Ishikawa (cell line): ENCODE measurements around the gene RAPGEF2.

Experiments
- CEBPB ChIP-seq: IDR thresholded peaks from 2 replicates; pipeline ENCODE4 v1.6.1; 2012
- CREB1 ChIP-seq: IDR thresholded peaks from 2 replicates; pipeline ENCODE4 v1.6.1; 2012; ENCODE audit warnings: low read depth
- EGR1 ChIP-seq: IDR thresholded peaks from 2 replicates; pipeline ENCODE4 v1.6.1; 2012
- EP300 ChIP-seq: IDR thresholded peaks from 2 replicates; pipeline ENCODE4 v1.6.1; 2012; ENCODE audit warnings: borderline replicate concordance
- FOXM1 ChIP-seq: IDR thresholded peaks from 2 replicates; pipeline ENCODE4 v1.6.1; 2012; ENCODE audit warnings: low read depth, borderline replicate concordance
- MAX ChIP-seq: IDR thresholded peaks from 2 replicates; pipeline ENCODE4 v1.6.1; 2012
- NFIC ChIP-seq: IDR thresholded peaks from 2 replicates; pipeline ENCODE4 v1.6.1; 2012
- RAD21 ChIP-seq: IDR thresholded peaks from 2 replicates; pipeline ENCODE4 v1.6.1; 2012; ENCODE audit warnings: low read depth
- REST ChIP-seq: IDR thresholded peaks from 2 replicates; pipeline ENCODE4 v1.6.1; 2012; ENCODE audit warnings: low read depth, mild to moderate bottlenecking
- TAF1 ChIP-seq: IDR thresholded peaks from 2 replicates; pipeline ENCODE4 v1.6.1; 2012; ENCODE audit warnings: low read depth, mild to moderate bottlenecking
- TCF12 ChIP-seq: IDR thresholded peaks from 2 replicates; pipeline ENCODE4 v1.6.1; 2012; ENCODE audit warnings: low read depth
- TEAD4 ChIP-seq: IDR thresholded peaks from 2 replicates; pipeline ENCODE4 v1.6.1; 2012
- USF1 ChIP-seq: IDR thresholded peaks from 2 replicates; pipeline ENCODE4 v1.6.1; 2012
- YY1 ChIP-seq: IDR thresholded peaks from 2 replicates; pipeline ENCODE4 v1.6.1; 2012; ENCODE audit warnings: low read depth
- ZBTB7A ChIP-seq: IDR thresholded peaks from 2 replicates; pipeline ENCODE4 v1.6.1; 2012; ENCODE audit warnings: low read depth

RAPGEF2 gene

GRCh38 chr4:159358226-159358625 lies 255.3 kb downstream of the RAPGEF2 start:
- no peak for TF ChIP-seq EGR1
- TF ChIP-seq EP300: no peak
- no peak for TF ChIP-seq TEAD4
- no peak for TF ChIP-seq NFIC
- no peak for TF ChIP-seq TAF1
- no peak for TF ChIP-seq CREB1
- no peak for TF ChIP-seq FOXM1
- no peak for TF ChIP-seq TCF12
- TF ChIP-seq CEBPB: no peak
- no peak for TF ChIP-seq REST
- no peak for TF ChIP-seq ZBTB7A
- TF ChIP-seq YY1: no peak
- TF ChIP-seq MAX: no peak

GRCh38 chr4:159360549-159360948 lies 257.7 kb downstream of the RAPGEF2 start:
- no peak for TF ChIP-seq TEAD4
- TF ChIP-seq CREB1: no peak
- TF ChIP-seq EGR1: no peak
- no peak for TF ChIP-seq ZBTB7A
- no peak for TF ChIP-seq TCF12
- no peak for TF ChIP-seq NFIC
- TF ChIP-seq FOXM1: no peak
- TF ChIP-seq YY1: no peak
- TF ChIP-seq CEBPB: no peak
- TF ChIP-seq RAD21: no peak
- no peak for TF ChIP-seq MAX
- TF ChIP-seq TAF1: no peak
- TF ChIP-seq REST: no peak
- TF ChIP-seq USF1: no peak
- TF ChIP-seq EP300: no peak

GRCh38 chr4:159363361-159363760 lies 260.5 kb downstream of the RAPGEF2 start:
- TF ChIP-seq USF1 (no peak), CREB1 (no peak), TCF12 (no peak), EGR1 (no peak), RAD21 (no peak), TEAD4 (no peak), CEBPB (no peak), ZBTB7A (no peak), EP300 (no peak), NFIC (no peak), REST (no peak), FOXM1 (no peak)

- TF ChIP-seq NFIC (no peak), TAF1 (no peak), REST (no peak), TEAD4 (no peak), YY1 (no peak), RAD21 (no peak), CREB1 (no peak), FOXM1 (no peak), ZBTB7A (no peak), CEBPB (no peak), EGR1 (no peak), MAX (no peak)
These were observed 264.3 kb downstream of the RAPGEF2 start for GRCh38 chr4:159366966-159367780.
